ENCODE measurements around the gene ZNF724.

DNA sequence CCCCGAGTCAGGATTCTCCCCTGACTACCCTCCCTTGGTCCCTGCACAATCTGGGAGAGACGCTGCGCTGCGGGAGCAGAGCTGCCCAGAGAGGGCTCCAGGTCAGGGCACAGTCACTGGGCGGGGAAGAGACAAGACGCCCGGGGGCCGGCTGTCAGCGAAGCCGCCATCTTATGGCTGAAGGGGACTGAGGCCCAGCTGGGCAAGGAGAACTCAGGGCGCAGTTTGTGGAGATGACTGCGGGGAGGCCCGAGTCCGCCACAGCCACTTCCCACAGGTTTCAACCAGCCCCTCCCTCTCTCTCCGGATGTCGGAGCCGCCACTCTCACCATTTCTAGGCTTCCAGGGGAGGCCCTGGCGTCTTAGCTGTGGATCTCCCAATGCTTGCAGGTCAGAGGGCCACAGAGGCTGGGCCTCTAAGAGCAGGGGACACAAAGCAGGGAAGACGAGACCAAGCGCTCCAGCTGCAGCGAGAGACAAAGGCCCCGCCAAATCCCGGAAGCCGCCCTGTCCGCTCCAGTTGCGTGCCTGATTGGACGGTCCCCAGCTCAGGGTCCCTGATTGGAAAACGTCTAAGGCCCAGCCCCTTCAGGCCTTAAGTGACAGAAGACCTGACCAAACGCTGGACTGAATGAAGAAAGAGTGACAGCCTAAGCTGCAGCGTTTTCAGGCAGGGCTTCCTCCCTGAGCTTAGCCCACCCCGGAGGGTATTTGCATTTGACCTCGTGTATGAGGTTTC is at the start of gene ZNF724:
- peak; percentile 76 for TF ChIP-seq POLR2A (IDR thresholded peaks at IDR 0.05; ENCODE audit: low read depth, low read length)
- TF ChIP-seq POLR2AphosphoS5 (IDR thresholded peaks at IDR 0.05; ENCODE audit: low read depth, low read length) = peak; percentile 73; the same call in 1 of the 2 replicates
- peak; percentile 86; the same call in 1 of the 2 replicates for TF ChIP-seq POU2F2 (IDR thresholded peaks at IDR 0.05; ENCODE audit: low read depth, low read length)
- no peak for TF ChIP-seq TAF1 (IDR thresholded peaks at IDR 0.05; ENCODE audit: low read depth, low read length)
- no peak for TF ChIP-seq PAX5 (IDR thresholded peaks at IDR 0.05; ENCODE audit: insufficient read depth, low read length, severe bottlenecking)
- TF ChIP-seq SPI1 (IDR thresholded peaks at IDR 0.05; ENCODE audit: low read depth, low read length) = peak; percentile 52

Data from GM12891 (cell line).